H1 (cell line): ENCODE results near the gene ORMDL3. TPM values are rescaled to one million over a fixed set of nuclear protein-coding genes. Genes with fewer than 3 reads are reported as not detected.

Experiments used
- CTCF ChIA-PET: fragments of 300-600 bp; sonication (Branson Sonifier 250); formaldehyde crosslinking; loops from one replicate; lab custom pipeline; 2021; ENCODE audit not compliant: partially characterized antibody; lab: Charles Lee
- POLR2A ChIA-PET: fragments of 300-600 bp; sonication (Branson Sonifier 250); formaldehyde crosslinking; loops from one replicate; lab custom pipeline; 2021; ENCODE audit warnings: inconsistent platforms; ENCODE audit not compliant: partially characterized antibody; lab: Charles Lee
- DNase-seq, 2 experiments: peaks; one replicate each; pipeline versions ENCODE4 v3.0.0 to v3.0.0-alpha.2; 2010 to 2022; ENCODE audit warnings: low spot score in 2 of 2, low read depth in 1 of 2, mixed read lengths in 1 of 2
- FAIRE-seq: peaks from 2 replicates; lab custom pipeline; 2011; peaks lifted over from hg19 to GRCh38; lab: Jason Lieb, UNC
- H2AFZ ChIP-seq: 2 replicates; pipeline ENCODE4 v1.8.1; 2012; ENCODE audit warnings: low read length, inconsistent platforms
- H2AK5ac ChIP-seq: 2 replicates; pipeline ENCODE4 v1.6.1; 2013; ENCODE audit warnings: low read depth, low read length
- H2BK120ac ChIP-seq: replicated peaks from 2 replicates; pipeline ENCODE3; 2013; ENCODE audit warnings: low read depth, low read length, inconsistent platforms
- H2BK12ac ChIP-seq: 2 replicates; pipeline ENCODE4 v1.6.1; 2013; ENCODE audit warnings: low read depth, low read length
- H2BK15ac ChIP-seq: 2 replicates; pipeline ENCODE4 v1.6.1; 2013; ENCODE audit warnings: low read length
- H2BK20ac ChIP-seq: 2 replicates; pipeline ENCODE4 v1.6.1; 2013; ENCODE audit warnings: low read length
- H2BK5ac ChIP-seq: 2 replicates; pipeline ENCODE4 v1.6.1; 2013; ENCODE audit warnings: low read depth, low read length
- H3K14ac ChIP-seq: 2 replicates; pipeline ENCODE4 v1.6.1; 2013; ENCODE audit warnings: inconsistent platforms; ENCODE audit not compliant: insufficient read length
- H3K18ac ChIP-seq: 2 replicates; pipeline ENCODE4 v1.6.1; 2013; ENCODE audit warnings: low read length; ENCODE audit errors: extremely low read depth
- H3K23ac ChIP-seq: 2 replicates; pipeline ENCODE4 v1.6.1; 2013; ENCODE audit warnings: inconsistent platforms; ENCODE audit not compliant: insufficient read length
- H3K23me2 ChIP-seq: 2 replicates; pipeline ENCODE4 v1.6.1; 2013; ENCODE audit warnings: low read depth, low read length
- H3K27ac ChIP-seq: 2 replicates; pipeline ENCODE4 v1.6.1; 2011; ENCODE audit warnings: low read depth, low read length, inconsistent platforms
- H3K27me3 ChIP-seq, 4 experiments: replicated peaks in 1 of 4; 1 replicate in 1 of 4; 2 replicates in 3 of 4; pipeline versions ENCODE4 v1.6.1 to v1.8.1; 2011 to 2013; ENCODE audit warnings: low read length in 3 of 4, mild to moderate bottlenecking in 3 of 4, inconsistent platforms in 2 of 4, mixed read lengths in 2 of 4, moderate library complexity in 1 of 4; ENCODE audit not compliant: control insufficient read depth in 3 of 4, insufficient read depth in 3 of 4; ENCODE audit errors: extremely low read depth in 1 of 4
- H3K36me3 ChIP-seq, 4 experiments: 2 replicates each; pipeline versions ENCODE4 v1.6.1 to v1.8.1; 2011 to 2013; ENCODE audit warnings: mild to moderate bottlenecking in 4 of 4, low read length in 3 of 4, moderate library complexity in 2 of 4, control low read depth in 1 of 4, inconsistent platforms in 1 of 4; ENCODE audit not compliant: insufficient read depth in 4 of 4, control insufficient read depth in 2 of 4
- H3K4ac ChIP-seq: replicated peaks from 2 replicates; pipeline ENCODE3; 2013; ENCODE audit warnings: low read length, low read depth, mixed read lengths, inconsistent platforms; ENCODE audit not compliant: insufficient read length
- H3K4me1 ChIP-seq, 4 experiments: replicated peaks in 1 of 4; 1 replicate in 1 of 4; 2 replicates in 3 of 4; pipeline versions ENCODE4 v1.6.1 to v1.8.1; 2011 to 2013; ENCODE audit warnings: low read length in 3 of 4, inconsistent platforms in 2 of 4, mixed read lengths in 1 of 4; ENCODE audit not compliant: insufficient read depth in 4 of 4, control insufficient read depth in 3 of 4
- H3K4me2 ChIP-seq, 2 experiments: 2 replicates each; pipeline versions ENCODE4 v1.6.1 to v1.8.1; 2011 to 2013; ENCODE audit warnings: low read depth in 2 of 2, low read length in 2 of 2, control low read depth in 1 of 2, inconsistent platforms in 1 of 2, mild to moderate bottlenecking in 1 of 2; ENCODE audit not compliant: insufficient read depth in 1 of 2
- H3K4me3 ChIP-seq, 4 experiments: fragments of 200-600, 300-600 bp in 1 of 4; sonication (generic), shearing (Covaris generic), sonication (Bioruptor Twin) in 1 of 4; 2 replicates each; pipeline versions ENCODE4 v1.5.1 to v1.8.1; 2011 to 2016; ENCODE audit warnings: low read length in 4 of 4, low read depth in 3 of 4, control low read depth in 2 of 4, inconsistent platforms in 2 of 4, mild to moderate bottlenecking in 2 of 4, mixed read lengths in 1 of 4, moderate library complexity in 1 of 4; ENCODE audit not compliant: insufficient read depth in 2 of 4; ENCODE audit errors: extremely low read depth in 1 of 4
- H3K56ac ChIP-seq: replicated peaks from 2 replicates; pipeline ENCODE3; 2013; ENCODE audit warnings: low read depth, mild to moderate bottlenecking, mixed read lengths, low read length, inconsistent platforms; ENCODE audit not compliant: insufficient read length
- H3K79me1 ChIP-seq: 2 replicates; pipeline ENCODE4 v1.6.1; 2013; ENCODE audit warnings: low read depth, low read length, control low read depth
- H3K79me2 ChIP-seq, 2 experiments: 2 replicates each; pipeline versions ENCODE4 v1.6.1 to v1.8.1; 2012 to 2013; ENCODE audit warnings: low read length in 2 of 2, mild to moderate bottlenecking in 2 of 2, inconsistent platforms in 1 of 2; ENCODE audit not compliant: insufficient read depth in 2 of 2, control insufficient read depth in 1 of 2
- H3K9ac ChIP-seq, 4 experiments: replicated peaks in 1 of 4; 1 replicate in 1 of 4; 2 replicates in 3 of 4; pipeline versions ENCODE4 v1.6.1 to v1.8.1; 2011 to 2013; ENCODE audit warnings: low read depth in 3 of 4, low read length in 3 of 4, control low read depth in 2 of 4, mild to moderate bottlenecking in 2 of 4, moderate library complexity in 2 of 4, inconsistent platforms in 1 of 4; ENCODE audit errors: extremely low read depth in 1 of 4
- H3K9me3 ChIP-seq, 2 experiments: 2 replicates each; pipeline versions ENCODE4 v1.6.1 to v1.8.1; 2012 to 2013; ENCODE audit warnings: mild to moderate bottlenecking in 2 of 2, moderate library complexity in 2 of 2, control low read depth in 1 of 2, inconsistent platforms in 1 of 2, low read depth in 1 of 2, low read length in 1 of 2, mixed read lengths in 1 of 2; ENCODE audit not compliant: insufficient read depth in 2 of 2
- H4K20me1 ChIP-seq, 2 experiments: replicated peaks in 1 of 2; 2 replicates each; pipeline versions ENCODE3 to v1.8.1; 2011 to 2013; ENCODE audit warnings: inconsistent platforms in 2 of 2, low read length in 2 of 2, mild to moderate bottlenecking in 1 of 2; ENCODE audit not compliant: insufficient read depth in 2 of 2, control insufficient read depth in 1 of 2
- H4K5ac ChIP-seq: 2 replicates; pipeline ENCODE4 v1.6.1; 2013; ENCODE audit warnings: low read length, low read depth, mixed read lengths, inconsistent platforms; ENCODE audit not compliant: insufficient read length
- H4K8ac ChIP-seq: 2 replicates; pipeline ENCODE4 v1.8.0; 2013; ENCODE audit warnings: mild to moderate bottlenecking, moderate library complexity, low read length, inconsistent platforms; ENCODE audit not compliant: insufficient read depth; ENCODE audit errors: extremely low read depth
- H4K91ac ChIP-seq: replicated peaks from 2 replicates; pipeline ENCODE3; 2013; ENCODE audit warnings: low read length, mixed read lengths, inconsistent platforms; ENCODE audit not compliant: insufficient read length
- ASH2L ChIP-seq: fragments of 200-600, 300-600 bp; sonication (generic); IDR thresholded peaks from one replicate; pipeline ENCODE4 v1.7.1; 2017; ENCODE audit warnings: low read length
- FOSL1 ChIP-seq: IDR thresholded peaks from 2 replicates; pipeline ENCODE4 v1.6.1; 2011; ENCODE audit warnings: mild to moderate bottlenecking, low read depth, low read length, moderate library complexity; ENCODE audit not compliant: insufficient read depth
- WGBS, 2 experiments: shearing (Covaris generic) in 1 of 2; methylation state at CpG; one replicate each; pipeline versions ENCODE4 v1.1.6 to v1.1.7; 2013 to 2015; ENCODE audit warnings: low lambda C conversion rate in 2 of 2, mixed read lengths in 2 of 2, inconsistent platforms in 1 of 2, low coverage in 1 of 2, missing lambda C conversion rate in 1 of 2; ENCODE audit not compliant: insufficient replicate concordance in 2 of 2, insufficient coverage in 1 of 2, insufficient read length in 1 of 2; ENCODE audit errors: extremely low coverage in 1 of 2, missing lambda C conversion rate in 1 of 2; 5-methylcytosine and 5-hydroxymethylcytosine counted together
- polyA plus RNA-seq, 7 experiments: library from polyadenylated mRNA; depleted of rRNA in 3 of 7; stranded (reverse) in 5 of 7; unstranded in 2 of 7; fragments of >200 nt in 5 of 7; fragments of 200-250 nt in 2 of 7; gene quantifications; 1 replicate in 5 of 7; 2 replicates in 1 of 7; 4 replicates in 1 of 7; pipeline versions ENCODE4 v1.2.1 to v1.2.3, GENCODE V29; 2011 to 2013; ENCODE audit warnings: missing spikeins in 2 of 7, mixed read lengths in 2 of 7
- total RNA-seq: library from RNA; stranded (reverse); fragmentation: NEBNext Ultra II Directional; extraction: Animal tissue kit (Norgen Biotek cat#: 25700); gene quantifications from 2 replicates; pipeline ENCODE4 v1.2.1, GENCODE V29; 2021

The ORMDL3 gene
- total and polyA plus RNA-seq, 2 of the 8 experiments (the other 6 are each of a cell fraction or from before 2014, with no cell fraction given), result 50.4 to 108 TPM

GRCh38 chr17:39960524-39961041, 33.2 kb upstream of the ORMDL3 start:
- H4K5ac ChIP-seq, result no peak overlapping the region
- peaks cover 0 to 3% (median 1%) of the 10 kb centered on the region in 4 experiments; a peak in 2 of 7 replicates for H3K4me1 ChIP-seq
- H3K23me2 ChIP-seq, result peaks cover 2% of the 10 kb centered on the region; the same call in 1 of the 2 replicates
- H3K27me3 ChIP-seq, result no peaks in the 10 kb centered on the region
- H2BK120ac ChIP-seq, result no peak overlapping the region
- H2BK20ac ChIP-seq, result no peak overlapping the region
- H3K4me2 ChIP-seq, result no peak overlapping the region
- H3K4ac ChIP-seq, result no peak overlapping the region
- no peak overlapping the region for H3K18ac ChIP-seq
- H3K27ac ChIP-seq, result no peak overlapping the region
- no peaks in the 10 kb centered on the region for H3K79me1 ChIP-seq
- no peak overlapping the region for H2BK5ac ChIP-seq
- H4K20me1 ChIP-seq, result no peaks in the 10 kb centered on the region
- no peak overlapping the region for H3K56ac ChIP-seq
- TF ChIP-seq FOSL1, result no peak
- TF ChIP-seq ASH2L, result no peak
- H2BK15ac ChIP-seq, result 0 out of 2 replicates have a peak overlapping the region, but pooled peaks have one; percentile 72
- H3K9me3 ChIP-seq, result no peaks in the 10 kb centered on the region
- H2AK5ac ChIP-seq, result 0 out of 2 replicates have a peak overlapping the region, but pooled peaks have one; percentile 82
- no peaks in the 10 kb centered on the region for H3K79me2 ChIP-seq
- ChIA-PET POLR2A (interaction anchor here (1.4 kb wide), 1 partner anchor 58 kb away, joined by 3 read pairs; no protein-coding TSS in a partner anchor), CTCF (interaction anchor here (0.7 to 9.2 kb wide), 3 partner anchors 10 to 96 kb away, joined by 3 to 96 read pairs (median 31); partner anchors contain the start of gene PSMD3)
- H4K91ac ChIP-seq, result no peak overlapping the region
- 86% methylated on average over 5 of the region's 8 CpGs; no CpG with 5 or more reads in 1 of the 2 experiments for WGBS, 2 experiments
- H2BK12ac ChIP-seq, result peak overlapping the region; percentile 9; the same call in 1 of the 2 replicates
- H4K8ac ChIP-seq, result no peak overlapping the region
- FAIRE-seq (no peak), DNase-seq (no peak)
- no peak overlapping the region for H3K14ac ChIP-seq
- no peaks in the 10 kb centered on the region for H3K36me3 ChIP-seq
- no peak overlapping the region for H2AFZ ChIP-seq
- no peak overlapping the region for H3K23ac ChIP-seq
- no peak overlapping the region; a peak in 1 of 7 replicates for H3K9ac ChIP-seq
- H3K4me3 ChIP-seq, result no peak overlapping the region
